ENCODE measurements around the gene SLC7A6. TPM values are rescaled to one million over a fixed set of nuclear protein-coding genes. Genes with fewer than 3 reads are reported as not detected.

The SLC7A6 gene
- 30.9 and 31.7 TPM in 2 replicates for total RNA-seq

DNA sequence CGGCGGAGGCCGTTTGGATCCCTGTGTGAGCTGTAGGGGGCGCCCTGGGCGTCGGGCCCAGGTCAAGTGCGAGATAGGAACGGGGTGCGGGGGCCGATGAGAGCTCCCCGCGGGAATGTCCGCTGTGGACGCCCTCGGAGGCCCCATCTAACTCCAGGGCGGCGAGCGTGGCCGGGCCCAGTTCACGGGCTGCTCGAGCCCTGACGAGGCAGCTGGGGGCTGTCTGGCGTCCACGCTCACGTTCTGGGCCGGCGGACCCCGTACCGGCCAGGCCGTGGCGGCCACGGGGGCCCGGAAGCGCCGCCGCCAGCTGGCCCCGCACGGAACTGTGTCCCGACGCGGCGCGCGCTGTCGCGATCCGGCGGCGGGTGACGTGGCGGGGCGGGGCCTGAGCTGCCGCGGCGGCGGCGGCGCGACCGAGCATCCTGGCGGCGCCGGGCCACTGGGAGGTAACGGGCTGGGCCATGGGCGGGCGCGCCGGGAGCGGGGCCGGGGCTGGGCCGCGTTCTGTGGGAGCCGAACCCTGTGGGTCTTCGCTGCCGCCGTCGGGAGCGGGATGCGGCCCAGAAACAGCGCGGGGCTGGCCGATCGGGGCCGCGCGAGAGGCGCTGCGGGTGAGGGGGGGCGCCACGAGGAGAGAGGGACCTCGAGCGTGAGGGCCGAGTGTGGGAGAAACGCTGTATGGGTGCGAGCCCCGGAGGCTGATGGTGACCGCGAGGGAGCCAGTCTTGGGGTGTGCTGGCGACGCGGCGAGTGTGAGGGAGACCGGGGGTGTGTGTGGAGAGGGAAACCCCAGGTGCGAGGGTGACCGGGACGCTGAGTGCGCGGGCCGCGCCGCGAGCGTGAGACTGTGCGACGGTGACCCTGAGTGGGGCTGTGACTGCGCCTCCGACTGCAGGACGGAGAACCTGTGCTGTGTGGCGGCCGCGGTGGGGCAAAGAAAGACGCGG is at the start of gene SLC7A6:
SLC7A6 (plus strand) TSS at position 399 of the 950 bp plus-strand sequence. CDS start 10,201 bp downstream, outside the sequence.

DNA sequence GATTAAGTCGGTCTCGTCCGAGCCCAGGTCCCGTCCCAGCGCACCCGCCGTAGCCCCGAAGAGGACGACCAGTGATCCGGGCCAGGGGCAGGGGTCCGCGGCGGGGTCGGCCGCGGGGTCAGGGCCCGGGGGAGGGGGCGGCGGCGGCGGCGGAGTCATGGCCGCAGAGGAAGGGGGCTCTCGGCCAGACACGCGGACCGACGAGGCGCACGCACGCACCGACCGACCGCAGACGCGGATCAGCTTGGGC is 28.5 kb upstream of the SLC7A6 start, which contains the start of gene ESRP2:
ESRP2 (minus strand) TSS at position 241 of the 250 bp plus-strand sequence; CDS start at position 159, 82 bp downstream.

GRCh38 chr16:68244903-68245853 is 19.1 kb upstream of the SLC7A6 start, which contains the start of gene PLA2G15:
Gene PLA2G15, plus strand, starts transcription at chr16:68245373. Its CDS starts 54 bp downstream, at chr16:68245427.

GRCh38 chr16:68310774-68311511 is 46.6 kb downstream of the SLC7A6 start, which contains the start of the genes PRMT7 and SLC7A6OS:
Gene PRMT7, plus strand, starts transcription at chr16:68311019. Its CDS starts 4,961 bp downstream, at chr16:68315980.
Gene SLC7A6OS, minus strand, starts transcription at chr16:68310946. Its CDS starts 20 bp downstream, at chr16:68310926.

Other genes with a start within 250 kb of the SLC7A6 start
- gene DPEP2NB, start 248.6 kb upstream of the SLC7A6 start, total RNA-seq: not detected in 2 replicates
- 7.3 and 8.3 TPM in 2 replicates for gene DDX28, start 241.3 kb upstream of the SLC7A6 start, total RNA-seq
- 12.5 and 21.1 TPM in 2 replicates for gene DUS2, start 241.2 kb upstream of the SLC7A6 start, total RNA-seq
- 8.3 and 12.4 TPM in 2 replicates for gene NFATC3, start 179.2 kb upstream of the SLC7A6 start, total RNA-seq
- gene ESRP2, start 28.4 kb upstream of the SLC7A6 start, total RNA-seq: under 0.01 and 0.55 TPM in 2 replicates
- 49.0 and 76.7 TPM in 2 replicates for gene PLA2G15, start 19.2 kb upstream of the SLC7A6 start, total RNA-seq
- gene SLC7A6OS, start 46.4 kb downstream of the SLC7A6 start, total RNA-seq: 12.5 and 14.6 TPM in 2 replicates
- gene PRMT7, start 46.5 kb downstream of the SLC7A6 start, total RNA-seq: 36.5 and 57.1 TPM in 2 replicates
- not detected in 2 replicates for gene SMPD3, start 184.0 kb downstream of the SLC7A6 start, total RNA-seq

Measured in smooth muscle cell of the umbilical artery (primary cell).